GM18907 (cell line): Measurements from ENCODE around the gene HADHA.

Experiments
- ATAC-seq: cut with Tn5 transposase; IDR thresholded peaks from one replicate; pipeline ENCODE4 v1.9.1; 2021; ENCODE audit warnings: mild to moderate bottlenecking, moderate library complexity; ENCODE audit not compliant: unreplicated experiment

The HADHA gene

DNA sequence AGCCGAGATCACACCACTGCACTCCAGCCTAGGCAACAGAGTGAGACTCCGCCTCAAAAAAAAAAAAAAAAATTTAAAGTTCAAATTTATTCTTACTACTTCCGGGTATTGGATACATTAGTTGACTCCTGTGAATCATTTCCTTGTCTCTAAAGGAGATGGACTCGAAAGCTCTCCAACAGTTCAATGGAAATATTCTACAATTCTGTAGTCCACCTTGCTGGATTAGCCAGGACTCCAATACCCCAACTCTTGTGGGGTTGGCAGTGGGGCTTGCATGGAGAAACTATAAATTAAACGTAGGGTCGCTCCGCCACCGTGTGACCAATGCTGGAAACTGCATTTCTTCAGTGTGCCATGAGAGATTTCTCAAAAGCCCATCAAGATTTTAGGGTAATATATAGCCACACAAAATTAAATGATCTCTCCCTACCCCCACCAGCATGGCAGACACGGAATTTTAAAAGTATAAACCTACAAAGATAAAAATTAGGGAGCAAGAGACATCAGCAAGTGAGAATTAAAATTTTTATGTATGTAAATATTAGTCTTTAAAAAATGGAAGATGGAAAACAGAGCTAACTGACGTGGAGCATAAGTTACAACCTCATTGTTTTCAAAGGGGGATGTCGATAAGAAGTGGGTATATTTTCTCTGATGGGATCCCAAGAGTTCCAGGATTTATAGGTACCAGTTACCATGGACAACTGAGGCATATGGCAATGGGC, 99.3 kb downstream of the HADHA start:
- ATAC-seq = peak; percentile 44

DNA sequence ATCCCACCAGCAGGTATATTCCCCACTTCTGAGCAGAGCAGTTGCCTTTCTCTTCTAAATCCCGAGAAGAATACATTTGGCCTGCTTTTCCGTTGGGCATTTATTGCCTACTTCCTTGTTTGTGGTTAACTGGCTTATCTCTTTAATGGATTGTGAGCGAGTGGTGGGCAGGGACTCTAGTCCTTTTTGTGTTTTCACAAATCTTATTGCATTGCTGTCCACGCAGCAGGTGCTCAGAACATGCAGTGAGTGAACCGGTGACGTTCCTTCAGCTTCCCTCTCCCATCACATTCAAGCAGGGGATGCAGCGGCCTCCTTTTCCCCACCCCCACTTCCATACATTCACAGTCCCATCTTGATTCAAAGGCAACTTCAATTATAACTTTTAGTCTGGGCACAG, 100.4 kb downstream of the HADHA start:
- no peak for ATAC-seq

DNA sequence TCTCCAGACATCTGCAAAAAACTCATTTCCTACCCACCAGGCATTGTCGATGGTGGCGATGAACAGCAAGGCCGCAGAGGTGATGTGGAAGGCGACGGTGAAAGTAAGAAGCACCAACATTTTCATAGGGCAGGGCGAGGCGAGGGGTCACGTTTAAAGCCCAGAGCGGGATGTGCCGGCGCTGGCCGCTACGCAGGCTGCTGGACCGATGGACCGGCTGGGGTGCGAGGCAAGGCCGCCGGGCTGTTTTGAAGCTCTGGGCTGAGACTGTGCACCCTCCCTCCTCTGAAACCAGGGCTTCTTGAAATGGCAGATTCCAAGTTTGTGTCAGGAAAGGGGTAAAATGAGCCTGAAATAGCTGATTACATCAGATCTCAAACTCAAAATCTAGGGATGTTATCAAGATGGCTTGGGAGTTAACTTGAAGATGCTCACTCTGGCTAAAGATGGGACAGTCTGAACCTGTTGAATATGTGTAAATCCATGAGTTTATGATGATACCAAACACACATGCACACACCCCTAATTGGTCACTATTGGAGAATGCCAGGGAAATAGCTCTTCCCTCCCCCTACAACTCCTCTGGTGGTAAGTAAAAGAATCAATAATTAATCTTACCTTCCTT, 103.2 kb downstream of the HADHA start:
- no peak for ATAC-seq
